Stimulated activated CD4-positive, alpha-beta T cell treated with anti-CD3 and anti-CD28 coated beads, Interleukin-15, amount 100 ng/mL, for 1 hour (primary cell): ENCODE data around the gene OR52A1.

ENCODE experiments used
- DNase-seq, 2 donors: peaks; one replicate each; pipeline ENCODE4 v3.0.0-alpha.2; 2020; ENCODE audit warnings: low read depth in 1 of 2, low spot score in 1 of 2

OR52A1 gene

DNA sequence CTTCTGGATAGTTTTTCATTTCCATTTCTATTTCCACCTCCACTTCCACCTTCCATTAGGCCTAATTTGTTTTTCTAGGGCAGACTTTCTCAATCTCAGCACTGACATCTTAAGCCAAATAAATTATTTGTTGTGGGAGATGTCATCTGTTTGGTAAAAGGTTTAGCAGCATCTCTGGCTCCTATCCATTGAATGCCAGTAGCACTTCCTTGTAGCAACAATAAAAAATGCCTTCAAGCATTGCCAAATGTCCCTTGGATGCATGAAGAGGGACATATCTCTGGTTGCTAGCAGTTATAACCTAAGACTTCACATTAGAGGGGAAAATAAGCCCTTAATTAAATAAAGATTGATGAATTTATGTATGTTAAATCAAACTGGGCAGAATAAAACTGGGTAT, 18.3 kb downstream of the OR52A1 start:
- no peak for DNase-seq

DNA sequence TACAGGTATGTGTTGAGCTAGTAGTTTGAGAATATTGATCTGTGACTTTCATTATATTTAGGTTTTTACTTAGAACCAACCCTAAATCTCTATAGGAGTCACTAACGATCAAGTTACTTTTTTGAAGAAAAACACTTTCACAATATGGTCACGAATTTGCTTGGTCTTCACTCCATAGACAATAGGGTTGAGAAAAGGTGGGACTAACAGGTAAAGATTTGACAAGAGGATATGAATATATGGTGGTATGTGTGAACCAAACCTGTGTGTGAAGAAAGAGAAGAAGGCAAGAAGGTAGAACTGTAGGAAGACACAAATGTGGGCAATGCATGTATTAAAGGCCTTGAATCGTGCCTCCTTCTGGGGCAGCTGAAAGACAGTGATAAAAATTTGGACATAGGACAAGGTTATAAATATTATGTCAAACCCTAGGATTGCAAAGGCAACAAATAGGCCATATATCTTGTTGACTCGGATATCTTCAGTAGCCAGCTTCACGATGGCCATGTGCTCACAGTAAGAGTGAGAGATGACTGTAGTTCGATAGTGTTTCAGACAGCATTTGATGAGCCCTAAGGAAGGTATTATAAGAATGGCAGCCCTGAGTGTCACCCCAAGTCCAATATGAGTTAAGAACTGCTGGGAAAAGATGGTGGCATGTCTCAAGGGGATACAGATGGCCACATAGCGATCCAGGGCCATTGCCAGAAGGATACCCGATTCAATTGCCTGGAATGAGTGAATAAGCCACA, 22.8 kb downstream of the OR52A1 start:
- no peak for DNase-seq

DNA sequence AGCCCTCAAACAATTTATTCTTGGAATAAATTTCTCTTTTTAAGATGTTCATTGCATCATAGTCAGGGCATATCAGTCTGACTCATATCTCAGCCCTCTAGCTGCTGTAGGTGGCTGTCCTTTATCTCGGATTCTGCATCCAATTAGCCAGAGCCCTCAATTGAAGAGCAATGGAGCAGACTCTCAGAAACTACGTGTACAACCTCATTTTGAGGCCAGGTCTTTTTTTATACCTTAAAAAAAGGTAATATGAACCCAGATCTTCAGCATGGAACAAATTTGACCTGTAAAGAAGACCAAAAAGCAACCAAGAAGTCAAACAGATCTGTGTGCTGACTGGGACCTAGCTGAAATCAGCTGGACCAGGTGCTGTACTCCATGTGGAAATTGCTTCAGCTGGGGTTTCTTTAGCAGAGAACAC, 25.1 kb downstream of the OR52A1 start:
- DNase-seq, result no peak

DNA sequence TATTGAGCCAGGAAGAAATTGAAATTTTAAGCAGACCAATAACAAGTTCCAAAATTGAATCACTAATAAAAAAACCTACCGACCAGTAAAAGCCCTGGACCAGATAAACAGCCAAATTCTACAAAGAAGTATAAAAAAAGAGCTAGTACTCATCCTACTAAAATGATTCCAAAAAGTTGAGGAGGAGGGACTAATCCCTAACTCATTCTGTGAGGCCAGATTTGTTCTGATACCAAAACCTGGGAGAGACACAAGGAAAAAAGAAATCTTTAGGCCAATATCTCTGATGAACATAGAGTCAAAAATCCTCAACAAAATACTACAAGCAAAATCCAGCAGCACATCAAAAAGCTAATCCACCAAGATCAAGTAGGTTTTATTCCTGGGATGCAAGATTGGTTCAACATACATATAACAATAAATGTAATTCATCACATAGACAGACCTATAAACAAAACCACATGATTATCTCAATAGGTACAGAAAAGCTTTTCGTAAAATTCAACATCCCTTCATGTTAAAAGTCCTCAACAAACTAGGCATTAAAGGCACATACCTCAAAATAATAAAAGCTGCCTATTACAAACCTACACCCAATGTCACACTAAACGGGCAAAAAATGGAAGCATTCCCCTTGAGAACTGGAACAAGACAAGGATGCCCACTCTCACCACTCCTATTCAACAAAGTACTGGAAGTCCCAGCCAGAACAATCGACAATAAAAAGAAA, 29.5 kb downstream of the OR52A1 start:
- DNase-seq, result no peak

DNA sequence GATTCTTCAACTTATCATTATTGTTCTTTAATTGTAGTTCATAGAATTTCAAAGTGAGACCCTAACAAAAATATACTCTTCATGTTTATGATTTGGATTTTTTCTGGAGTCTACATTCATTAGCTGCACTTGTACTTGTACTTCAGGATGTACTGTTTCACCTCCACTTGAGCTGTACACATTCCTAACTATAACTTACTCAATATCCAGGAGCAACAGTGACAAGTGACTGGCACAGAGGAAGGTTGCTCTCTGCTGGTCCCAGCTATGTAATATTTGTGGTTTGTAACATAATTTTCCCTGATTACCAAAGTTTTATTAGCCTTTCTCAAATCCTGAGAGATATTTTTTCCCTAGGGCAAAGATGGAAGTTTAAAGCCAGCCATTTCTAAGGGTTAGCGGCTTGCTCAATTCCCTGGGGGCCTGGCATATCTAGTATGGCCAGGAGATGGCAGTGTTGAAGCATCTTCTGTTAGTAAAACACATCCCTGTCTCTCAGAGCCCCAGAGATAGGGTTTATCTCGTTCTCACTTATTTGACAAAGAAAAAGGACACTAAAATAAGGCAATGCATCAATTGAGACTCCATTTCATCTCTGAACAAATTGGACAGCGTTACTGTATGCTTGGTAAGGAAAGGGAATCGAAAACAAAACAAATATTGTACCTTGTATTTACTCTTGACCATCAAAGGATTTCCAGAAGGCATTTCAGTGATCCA, 30.6 kb downstream of the OR52A1 start:
- DNase-seq, result no peak

DNA sequence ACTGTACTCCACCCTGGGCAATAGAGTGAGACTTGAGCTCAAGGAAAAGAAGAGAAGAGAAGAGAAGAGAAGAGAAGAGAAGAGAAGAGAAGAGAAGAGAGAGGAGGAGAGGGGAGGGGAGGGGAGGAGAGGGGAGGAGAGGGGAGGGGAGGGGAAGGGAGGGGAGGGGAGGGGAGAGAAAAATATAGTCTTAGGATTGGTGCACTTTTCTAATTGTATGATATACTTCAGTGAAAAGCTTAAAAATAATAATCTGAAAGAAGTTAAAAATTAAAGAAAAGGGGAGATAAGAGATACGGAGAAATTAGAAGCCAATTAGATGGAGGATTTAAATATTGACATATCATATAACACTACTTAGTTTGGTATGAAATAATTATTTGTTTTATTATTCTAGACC, 35.7 kb downstream of the OR52A1 start:
- no peak for DNase-seq

DNA sequence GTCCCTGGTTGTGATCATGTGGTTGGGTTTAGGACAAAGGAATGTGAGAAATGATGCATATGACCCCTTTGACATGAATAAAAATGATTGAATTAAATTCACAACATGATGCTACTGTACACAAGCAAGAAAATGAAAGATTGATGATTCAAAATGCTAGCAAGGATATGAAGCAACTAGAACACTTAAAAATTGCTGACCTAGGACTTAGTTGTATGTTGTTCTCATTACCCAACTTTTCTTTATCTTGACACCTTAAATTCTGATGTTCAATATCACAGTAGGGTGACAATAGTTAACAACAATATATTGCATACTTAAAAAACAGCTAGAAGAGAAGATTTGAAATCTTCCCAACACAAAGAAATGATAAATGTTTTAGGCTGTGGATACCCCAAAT, 37.0 kb downstream of the OR52A1 start:
- no peak for DNase-seq

DNA sequence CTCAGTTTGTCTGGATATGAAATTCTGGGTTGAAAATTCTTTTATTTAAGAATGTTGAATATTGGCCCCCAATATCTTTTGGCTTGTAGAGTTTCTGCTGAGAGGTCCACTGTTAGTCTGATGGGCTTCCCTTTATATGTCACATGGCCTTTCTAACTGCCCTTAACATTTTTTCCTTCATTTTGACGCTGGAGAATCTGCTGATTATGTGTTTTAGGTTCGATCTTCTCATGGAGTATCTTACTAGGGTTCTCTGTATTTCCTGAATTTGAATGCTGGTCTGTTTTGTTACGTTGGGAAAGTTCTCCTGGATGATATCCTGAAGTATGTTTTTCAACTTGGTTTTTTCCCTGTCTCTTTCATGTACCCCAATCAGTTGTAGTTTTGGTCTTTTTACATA, 39.2 kb downstream of the OR52A1 start:
- DNase-seq, result no peak

DNA sequence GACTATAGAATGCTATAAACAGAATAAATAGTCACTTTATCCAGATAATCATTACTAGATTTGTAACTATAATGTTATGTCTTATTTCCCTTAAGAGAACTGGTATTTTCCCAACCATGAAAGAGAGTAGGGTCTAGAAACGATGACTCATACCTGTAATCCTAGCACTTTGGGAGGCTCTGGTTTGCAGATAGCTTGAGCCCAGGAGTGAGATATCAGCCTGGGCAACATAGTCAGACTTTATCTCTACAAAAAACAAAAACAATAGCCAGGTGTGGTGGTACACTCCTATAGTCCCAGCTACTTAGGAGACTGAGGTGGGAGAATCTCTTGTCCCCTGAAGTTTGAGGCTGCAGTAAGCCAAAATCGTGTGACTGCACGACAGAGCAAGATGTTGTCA, 47.3 kb downstream of the OR52A1 start:
- DNase-seq, result no peak

DNA sequence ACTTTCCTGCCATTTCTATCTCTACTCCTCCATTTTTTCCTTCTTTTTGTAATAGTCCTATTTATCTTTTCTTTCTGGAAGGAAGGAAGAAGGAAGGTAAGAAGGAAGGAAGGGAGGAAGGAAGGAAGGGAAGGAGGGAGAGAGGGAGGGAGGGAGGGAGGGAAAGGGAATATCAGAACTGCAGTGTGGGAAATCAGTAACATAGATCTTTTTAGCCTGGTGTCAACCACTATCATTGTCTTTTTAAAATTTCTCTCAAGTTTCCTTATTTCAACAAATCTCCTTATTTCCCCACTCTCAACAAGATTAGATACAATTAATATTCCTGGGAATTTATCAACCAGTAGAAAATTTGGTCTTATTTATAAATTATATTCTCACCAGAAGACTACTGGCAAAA, 51.5 kb downstream of the OR52A1 start:
- no peak for DNase-seq

DNA sequence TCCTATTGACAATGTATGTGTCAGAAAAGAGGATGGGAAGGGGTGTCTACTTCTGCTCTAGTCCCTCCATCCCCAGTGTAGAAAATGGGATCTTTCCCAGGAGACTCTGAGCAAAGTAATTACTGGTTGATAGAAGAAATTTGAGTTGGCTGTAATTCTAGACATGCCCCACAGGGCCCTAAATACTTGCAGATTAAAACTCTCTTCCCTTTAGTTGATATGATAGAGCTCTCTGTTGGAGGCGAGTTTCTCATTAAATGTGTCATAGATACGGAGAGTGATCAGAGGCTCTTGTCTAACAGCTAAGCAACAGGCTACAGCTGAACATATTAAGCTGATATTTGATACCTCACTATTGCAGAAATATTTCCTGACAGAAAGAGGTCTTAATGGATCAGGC, 52.3 kb downstream of the OR52A1 start:
- DNase-seq, result no peak

DNA sequence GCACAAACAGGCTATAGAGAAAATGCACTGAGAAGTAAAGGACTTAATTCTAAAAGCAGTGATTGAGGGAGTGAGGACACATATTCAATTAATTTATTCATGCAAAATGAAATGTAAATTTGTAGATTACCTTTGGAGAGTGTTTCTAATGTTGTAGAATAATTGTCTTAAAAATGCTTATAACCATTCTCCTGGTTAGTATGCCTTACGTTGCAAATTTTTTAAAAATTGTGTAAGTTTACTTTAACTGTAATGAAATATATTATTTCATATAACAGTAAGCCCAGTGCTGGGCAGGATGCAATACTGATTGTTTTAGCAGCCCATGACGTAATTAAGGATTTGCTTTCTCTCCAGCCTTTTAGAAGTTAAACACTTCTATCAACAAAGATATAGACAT, 58.5 kb downstream of the OR52A1 start:
- DNase-seq, result no peak
